ENCODE results near the gene CPSF4.

CPSF4 gene

DNA sequence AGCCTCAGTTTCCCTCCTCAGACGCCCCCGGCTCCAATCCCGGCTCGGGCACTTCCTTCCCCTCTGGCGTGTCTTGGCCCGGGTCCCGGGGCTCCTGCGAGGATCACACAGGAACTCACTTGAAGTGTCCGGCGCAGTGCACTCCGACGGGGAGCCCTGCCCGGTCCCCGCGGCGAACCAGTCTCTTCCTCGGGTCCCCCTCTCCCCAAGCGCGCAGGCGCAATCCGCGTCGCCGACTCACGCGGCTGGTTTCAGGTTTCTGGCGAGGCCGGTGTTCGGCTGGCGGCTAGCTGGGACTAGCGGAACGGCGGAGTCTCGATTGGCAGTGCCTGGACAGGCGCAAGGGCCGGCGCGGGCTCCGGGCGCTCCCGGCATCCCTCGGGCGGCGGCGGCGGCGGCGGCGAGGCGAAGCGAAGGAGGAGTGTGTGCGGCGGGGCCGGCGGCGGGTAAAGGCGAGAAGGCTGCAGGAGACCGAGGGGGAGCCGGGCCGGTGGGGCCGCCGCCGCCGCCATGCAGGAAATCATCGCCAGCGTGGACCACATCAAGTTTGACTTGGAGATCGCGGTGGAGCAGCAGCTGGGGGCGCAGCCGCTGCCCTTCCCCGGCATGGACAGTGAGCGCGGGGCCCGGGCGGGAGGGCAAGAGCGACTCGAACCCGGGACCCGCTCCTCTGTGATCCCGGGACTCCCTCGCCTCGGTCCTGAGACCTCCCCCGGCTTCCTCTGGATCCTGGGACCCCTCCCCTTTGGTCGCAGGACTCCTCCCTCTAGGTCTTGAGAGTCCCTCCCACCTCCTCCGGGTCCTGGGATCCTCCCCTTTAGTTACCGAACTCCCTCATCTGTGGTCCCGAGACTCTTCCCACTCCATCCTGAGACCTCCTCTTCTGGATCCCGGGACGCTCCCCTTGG, at the start of gene CPSF4, which contains the start of gene PTCD1:
Gene CPSF4, plus strand, starts transcription at position 371 of the 908 bp plus-strand sequence. Its CDS starts 140 bp downstream, at position 511.
Gene PTCD1, minus strand, starts transcription at position 226 of the 908 bp plus-strand sequence. CDS start 3,556 bp downstream, outside the sequence.
- peak; percentile 92 for DNase-seq (ENCODE audit: low read depth)

GRCh38 chr7:99389772-99390171, 49.0 kb upstream of the CPSF4 start:
- DNase-seq (ENCODE audit: low read depth), result no peak

DNA sequence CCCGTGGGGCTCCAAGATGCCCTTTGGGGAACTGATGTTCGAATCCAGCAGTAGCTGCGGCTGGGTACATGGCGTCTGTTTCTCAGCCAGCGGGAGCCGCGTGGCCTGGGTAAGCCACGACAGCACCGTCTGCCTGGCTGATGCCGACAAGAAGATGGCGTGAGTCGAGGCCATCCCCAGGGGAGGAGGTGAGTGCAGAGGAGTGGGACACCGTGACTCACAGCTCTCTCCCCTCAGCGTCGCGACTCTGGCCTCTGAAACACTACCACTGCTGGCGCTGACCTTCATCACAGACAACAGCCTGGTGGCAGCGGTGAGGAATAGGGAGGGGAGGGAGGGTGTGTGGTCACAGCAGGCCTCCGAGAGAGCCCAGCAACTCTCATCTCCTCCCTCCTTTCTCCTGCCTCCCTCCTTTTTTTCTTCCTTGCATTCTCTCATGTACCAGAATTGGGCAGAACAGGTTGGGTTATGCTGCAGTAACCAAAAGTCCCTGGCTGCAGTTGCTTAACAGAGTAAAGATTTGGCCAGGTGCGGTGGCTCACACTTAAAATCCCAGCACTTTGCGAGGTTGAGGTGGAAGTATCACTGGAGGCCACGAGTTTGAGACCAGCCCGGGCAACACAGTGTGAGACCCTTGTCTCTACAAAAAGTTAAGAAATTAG, 47.7 kb upstream of the CPSF4 start:
- DNase-seq (ENCODE audit: low read depth), result no peak

DNA sequence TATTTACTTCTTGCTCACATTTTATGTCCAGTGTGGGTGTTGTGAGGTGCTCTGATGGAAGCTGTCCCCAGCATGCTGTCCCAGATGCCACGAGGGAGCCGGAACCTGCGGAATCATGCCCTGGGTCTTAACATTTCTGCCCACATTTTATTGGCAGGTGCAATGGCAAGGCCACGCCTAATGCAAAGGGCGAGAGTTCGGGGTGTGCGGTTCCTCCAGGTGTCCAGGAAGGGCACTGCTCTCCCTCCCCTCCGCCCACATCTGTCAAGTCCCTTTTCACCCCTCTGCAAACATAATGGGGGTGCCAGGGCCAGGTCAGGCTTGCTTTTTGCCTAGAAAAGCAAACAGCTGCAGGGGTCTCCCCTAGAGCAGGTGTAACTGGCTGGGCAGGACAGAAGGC, 46.7 kb upstream of the CPSF4 start:
- no peak for DNase-seq (ENCODE audit: low read depth)

GRCh38 chr7:99392659-99393354, 45.9 kb upstream of the CPSF4 start:
- DNase-seq (ENCODE audit: low read depth), result no peak

GRCh38 chr7:99393355-99394187, 45.2 kb upstream of the CPSF4 start:
- DNase-seq (ENCODE audit: low read depth), result no peak

- DNase-seq (ENCODE audit: low read depth), result no peak
Measured at GRCh38 chr7:99394188-99394502, 44.6 kb upstream of the CPSF4 start.

- no peak for DNase-seq (ENCODE audit: low read depth)
Measured at GRCh38 chr7:99395616-99396327, 43.0 kb upstream of the CPSF4 start.

DNA sequence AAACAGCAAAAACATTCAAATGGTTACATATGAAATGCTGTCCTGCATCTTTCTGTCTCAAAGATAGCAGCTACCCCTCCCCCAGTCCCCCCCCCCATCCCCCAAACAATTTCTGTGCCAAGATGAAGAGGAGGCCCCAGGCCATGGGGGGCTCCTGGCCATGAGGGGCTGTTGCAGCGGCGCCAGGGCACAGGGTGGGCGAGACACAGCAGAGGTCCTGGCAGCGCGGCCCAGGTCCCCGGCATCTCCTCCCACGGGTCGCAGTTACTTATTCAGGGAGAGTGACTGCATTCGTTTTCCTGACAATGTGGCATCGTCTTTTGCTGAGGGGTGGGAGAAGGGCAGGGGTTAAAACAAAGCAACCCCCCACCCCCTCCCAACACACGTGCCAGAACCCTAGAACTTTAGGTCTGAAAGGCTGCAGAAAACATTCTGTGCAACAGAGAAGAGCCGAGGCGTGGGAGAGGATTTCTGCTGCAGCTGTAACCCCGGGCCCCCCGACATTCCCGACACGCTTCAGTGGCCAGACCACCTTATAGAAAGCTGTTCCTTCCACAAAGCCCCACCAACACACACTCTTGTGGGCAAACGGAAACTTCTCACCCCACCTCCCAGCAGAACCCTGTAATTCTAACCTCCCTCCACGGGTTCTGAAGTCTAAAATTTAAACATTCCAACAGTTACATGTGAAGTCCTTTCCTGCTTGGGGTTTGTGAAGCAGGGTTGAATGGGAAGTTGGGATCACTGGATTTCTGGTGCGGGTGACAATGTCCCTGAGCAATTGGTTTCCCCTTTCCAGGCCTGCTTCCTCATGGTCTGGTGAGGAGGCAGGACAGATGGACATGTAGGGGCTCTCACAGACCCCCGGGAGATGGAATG, 42.1 kb upstream of the CPSF4 start:
- DNase-seq (ENCODE audit: low read depth), result no peak

DNA sequence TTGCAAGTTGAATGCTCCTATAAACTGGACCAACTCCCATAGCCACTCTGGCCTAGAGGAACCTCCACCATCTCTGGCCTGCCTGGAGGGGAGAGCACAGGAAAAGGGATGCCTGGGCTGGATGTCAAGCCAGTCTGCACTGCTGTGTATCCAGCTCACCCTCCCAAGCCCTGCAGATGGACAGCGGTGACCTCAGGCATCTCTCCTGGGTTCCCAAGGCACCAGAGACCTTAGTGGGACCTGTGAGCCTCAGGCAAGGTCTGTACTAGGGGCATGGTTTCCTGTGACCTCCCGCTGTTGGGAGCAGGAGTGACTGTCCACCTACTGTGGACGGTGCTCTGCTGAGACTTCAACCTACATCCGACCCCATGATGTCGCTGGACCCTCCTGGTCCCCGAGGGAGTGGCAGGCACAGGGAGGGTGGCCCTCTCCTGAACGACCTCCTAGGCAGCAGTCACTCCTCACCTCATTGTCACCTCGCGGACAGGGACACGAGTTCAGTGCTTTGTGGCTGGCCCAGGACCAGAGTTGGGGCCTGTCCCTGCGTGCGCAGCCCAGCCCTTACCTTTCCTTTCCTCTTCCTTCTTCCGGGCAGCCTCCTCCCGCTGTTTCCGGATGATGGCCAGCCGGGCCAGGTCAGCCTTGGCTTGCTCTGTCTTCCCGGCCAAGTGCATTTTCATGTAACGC, 41.3 kb upstream of the CPSF4 start:
- DNase-seq (ENCODE audit: low read depth), result no peak

GRCh38 chr7:99398891-99399445, 39.8 kb upstream of the CPSF4 start:
- DNase-seq (ENCODE audit: low read depth), result no peak

DNA sequence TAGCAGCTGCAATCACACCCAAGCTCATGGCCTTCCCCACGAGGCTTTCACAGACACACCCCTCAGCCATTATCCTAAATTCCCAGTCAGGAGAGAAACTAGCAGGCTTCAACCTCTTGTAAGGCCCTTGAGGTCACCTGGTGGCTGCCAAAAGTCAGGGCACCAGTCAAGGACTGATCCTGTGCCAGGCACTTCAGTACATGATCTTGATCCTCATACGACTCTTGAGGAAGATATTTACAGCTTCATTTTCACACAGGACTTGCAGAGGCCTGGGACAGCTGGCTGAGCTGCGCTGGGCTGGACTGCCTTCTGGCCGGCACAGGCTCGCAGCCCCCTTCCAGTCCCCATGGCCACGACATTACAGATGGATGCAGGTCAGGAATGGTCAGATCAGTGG, 39.1 kb upstream of the CPSF4 start:
- DNase-seq (ENCODE audit: low read depth), result no peak

DNA sequence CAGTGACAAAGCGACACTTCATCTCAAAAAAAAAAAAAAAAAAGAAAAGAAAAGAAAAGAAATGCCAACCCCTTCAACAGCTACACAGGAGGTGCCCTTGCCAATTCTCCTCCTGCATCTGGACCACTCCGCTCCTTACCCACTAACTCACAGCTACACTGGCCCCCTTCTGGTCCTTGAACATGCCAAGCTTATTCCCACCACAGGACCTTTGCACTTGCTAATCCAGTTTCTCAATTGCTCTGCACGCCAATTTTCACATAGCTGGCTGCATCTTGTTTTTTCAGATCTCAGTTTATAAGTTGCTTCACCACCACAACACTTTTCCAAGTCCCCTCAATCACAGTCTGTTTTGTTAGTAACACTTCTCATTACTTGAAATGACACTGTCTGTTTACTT, 35.9 kb upstream of the CPSF4 start:
- DNase-seq (ENCODE audit: low read depth), result no peak

DNA sequence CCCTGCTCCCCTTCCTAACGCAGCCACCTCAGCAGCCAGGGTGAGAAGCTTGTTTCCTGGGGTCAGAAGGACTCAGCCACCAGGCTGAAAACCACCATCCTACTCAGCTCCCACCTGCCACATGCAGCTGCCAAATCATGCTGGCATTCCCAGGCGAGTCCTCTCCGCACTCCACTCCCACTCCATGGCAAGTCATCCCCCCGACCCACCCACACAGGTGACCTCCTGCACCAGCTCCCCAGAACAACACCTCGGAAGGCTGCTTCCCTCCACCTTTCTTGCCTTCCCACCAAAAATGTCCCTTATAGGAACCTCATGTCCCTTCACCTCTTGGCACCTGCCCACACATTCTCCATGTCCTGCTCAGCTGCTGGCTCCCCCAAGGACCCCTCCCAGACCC, 35.0 kb upstream of the CPSF4 start:
- no peak for DNase-seq (ENCODE audit: low read depth)

- DNase-seq (ENCODE audit: low read depth), result peak; percentile 18
Measured at GRCh38 chr7:99404235-99404976, 34.3 kb upstream of the CPSF4 start.

DNA sequence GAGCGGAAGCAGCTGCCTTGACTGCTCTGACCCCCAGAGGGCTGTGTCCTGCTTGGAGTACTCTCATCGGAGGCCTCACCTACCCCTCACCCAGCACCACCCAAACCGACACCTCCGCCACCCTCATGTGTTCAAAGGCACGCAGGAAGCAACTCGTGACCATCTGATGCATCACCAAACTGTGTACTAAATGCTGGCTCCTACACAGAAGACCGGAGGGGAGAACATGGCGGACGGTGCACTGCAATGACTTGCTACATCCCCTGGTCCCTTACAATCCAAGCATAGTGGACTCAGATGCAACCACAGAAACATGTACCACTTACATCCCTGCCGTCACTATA, 33.8 kb upstream of the CPSF4 start:
- no peak for DNase-seq (ENCODE audit: low read depth)

DNA sequence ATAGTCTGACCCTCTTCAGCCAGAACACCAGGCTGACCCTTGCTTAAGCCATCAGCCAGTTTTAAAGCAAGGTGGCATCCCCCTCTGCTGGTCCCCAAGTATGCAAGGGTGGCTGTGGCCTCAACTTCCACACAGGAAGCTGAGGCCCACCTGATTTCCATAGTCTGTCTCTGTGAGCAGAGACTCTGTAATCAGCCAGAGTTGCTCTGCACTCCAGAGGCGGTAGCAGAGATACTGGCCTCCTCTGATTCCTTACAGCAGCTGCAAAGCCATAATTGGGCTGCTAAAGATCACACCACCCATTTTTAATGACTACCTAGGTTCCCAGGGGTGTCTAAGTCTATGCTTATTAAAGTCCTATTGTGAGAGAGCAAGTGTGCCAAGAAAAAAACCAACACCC, 32.2 kb upstream of the CPSF4 start:
- no peak for DNase-seq (ENCODE audit: low read depth)

DNA sequence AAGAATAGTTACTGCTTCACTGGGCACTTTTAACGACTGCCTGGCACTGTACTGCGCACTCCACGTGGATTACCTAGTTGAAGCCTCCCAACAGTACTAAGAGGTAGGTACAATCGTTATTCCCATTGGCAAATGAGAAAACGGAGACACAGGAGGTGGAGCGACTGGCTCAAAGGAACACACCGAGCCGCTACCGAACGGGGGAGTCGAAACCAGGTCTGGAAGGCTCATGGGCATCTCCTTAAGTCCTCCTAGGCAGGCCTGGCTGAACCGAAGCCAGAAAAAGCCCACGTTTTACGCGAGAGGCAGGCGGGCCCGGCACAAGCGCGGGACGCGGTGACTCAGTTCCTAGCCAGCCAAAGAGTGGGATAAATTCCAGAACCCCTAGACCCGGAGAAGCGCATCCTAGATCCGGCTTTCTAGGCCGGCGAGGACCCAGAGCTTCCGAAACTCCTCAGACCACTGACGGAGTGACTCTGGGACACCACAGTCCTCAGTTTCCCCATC, 30.8 kb upstream of the CPSF4 start:
- peak; percentile 58 for DNase-seq (ENCODE audit: low read depth)

Measured in GM04504 (cell line).